HUES6 (cell line): Measurements from ENCODE around the gene EXOC3L2.
"Not testable (repeated sequence)": the region's sequence is repeated elsewhere in the genome, so short reads cannot be mapped to it uniquely, and the experiment has no call there.

Source experiments
- H3K27ac ChIP-seq: 2 replicates; pipeline ENCODE4 v1.7.0; 2013; ENCODE audit warnings: low read depth, mild to moderate bottlenecking, low read length, inconsistent platforms
- H3K27me3 ChIP-seq: 2 replicates; pipeline ENCODE4 v1.6.1; 2013; ENCODE audit warnings: low read length; ENCODE audit not compliant: control insufficient read depth, insufficient read depth
- H3K36me3 ChIP-seq: 2 replicates; pipeline ENCODE4 v1.6.1; 2013; ENCODE audit warnings: low read length; ENCODE audit not compliant: control insufficient read depth, insufficient read depth
- H3K4me1 ChIP-seq: 2 replicates; pipeline ENCODE4 v1.6.1; 2013; ENCODE audit warnings: low read length; ENCODE audit not compliant: control insufficient read depth, insufficient read depth
- H3K4me3 ChIP-seq: 2 replicates; pipeline ENCODE4 v1.5.1; 2013; ENCODE audit warnings: low read depth, low read length
- H3K9ac ChIP-seq: one replicate; pipeline ENCODE4 v1.6.1; 2013; ENCODE audit warnings: mild to moderate bottlenecking, low read length
- H3K9me3 ChIP-seq: 2 replicates; pipeline ENCODE4 v1.6.1; 2013; ENCODE audit warnings: low read depth, low read length; ENCODE audit not compliant: control insufficient read depth, insufficient read depth

EXOC3L2 gene

GRCh38 chr19:45245826-45246225 is 619 bp upstream of the EXOC3L2 start:
- H3K27ac ChIP-seq = no peak overlapping the region
- H3K27me3 ChIP-seq = peaks cover 24% of the 10 kb centered on the region
- no peak overlapping the region for H3K4me3 ChIP-seq
- H3K36me3 ChIP-seq = no peaks in the 10 kb centered on the region
- peaks cover 17% of the 10 kb centered on the region; the same call in 1 of the 2 replicates for H3K4me1 ChIP-seq
- H3K9me3 ChIP-seq = no peaks in the 10 kb centered on the region
- no peak overlapping the region for H3K9ac ChIP-seq

DNA sequence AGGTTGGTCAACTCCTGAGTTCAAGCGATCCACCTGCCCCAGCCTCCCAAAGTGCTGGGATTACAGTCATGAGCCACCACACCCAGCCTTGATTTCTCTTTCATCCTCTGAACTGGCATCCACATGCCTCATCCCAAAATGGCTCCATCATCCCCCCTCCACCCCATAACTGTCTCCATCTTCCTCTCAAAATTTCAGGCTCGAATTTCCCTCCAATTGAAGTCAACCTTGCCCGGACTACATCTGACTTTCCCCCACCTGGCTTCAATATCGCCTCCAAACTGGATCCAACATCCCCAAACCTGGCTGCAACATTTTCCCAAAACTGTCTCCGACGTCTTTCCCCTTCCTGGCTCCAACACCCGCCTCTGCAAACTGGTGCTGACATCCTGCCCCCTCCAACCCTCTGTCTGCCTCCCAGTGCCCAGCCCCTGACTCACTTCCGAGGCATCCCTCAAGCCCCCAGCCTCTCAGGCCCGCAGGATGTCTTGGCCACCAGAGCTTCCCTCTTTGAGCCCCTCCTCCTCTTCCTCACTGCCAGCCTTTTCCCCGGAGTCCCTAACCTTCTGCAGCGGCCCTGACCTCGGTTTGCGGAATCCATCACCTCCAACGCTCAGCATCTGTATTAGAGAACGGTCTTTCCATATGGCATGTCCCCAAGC is 943 bp downstream of the EXOC3L2 start:
- Histone ChIP-seq H3K27me3 (peaks cover 10% of the 10 kb centered on the region), H3K4me3 (no peak overlapping the region; the same call in 1 of the 2 replicates), H3K27ac (no peak overlapping the region)

DNA sequence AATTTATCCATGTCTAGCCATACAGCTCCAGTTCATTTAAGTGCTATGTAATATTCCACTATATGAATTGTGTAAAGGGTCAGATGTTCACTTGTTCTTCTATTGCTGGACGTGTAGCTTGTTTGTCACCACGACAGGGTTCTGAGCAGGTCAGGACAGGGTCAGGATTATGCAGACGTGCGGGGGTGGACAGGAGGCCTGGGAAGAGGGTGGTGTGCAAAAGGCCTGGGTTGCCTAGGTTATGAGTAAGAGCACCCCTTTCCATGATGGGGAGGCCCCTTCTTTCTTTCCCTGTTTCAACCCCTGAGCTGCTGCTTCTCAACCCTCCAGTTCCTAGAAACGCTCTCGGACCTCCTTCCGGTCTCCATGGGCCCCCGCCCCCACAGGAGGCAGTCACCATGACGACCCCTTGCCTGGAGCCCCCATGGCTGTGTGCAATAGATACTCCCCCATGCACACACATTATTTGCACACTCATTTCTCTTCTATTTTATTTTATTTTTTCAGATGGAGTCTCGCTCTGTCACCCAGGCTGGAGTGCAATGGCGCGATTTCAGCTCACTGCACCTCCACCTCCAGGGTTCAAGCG is 2.0 kb downstream of the EXOC3L2 start:
- H3K4me1 ChIP-seq = peaks cover 17% of the 10 kb centered on the region; the same call in 1 of the 2 replicates
- no peak overlapping the region for H3K9ac ChIP-seq
- H3K9me3 ChIP-seq = no peaks in the 10 kb centered on the region
- peaks cover 6% of the 10 kb centered on the region; the same call in 1 of the 2 replicates for H3K27me3 ChIP-seq
- H3K27ac ChIP-seq = no peak overlapping the region
- no peaks in the 10 kb centered on the region for H3K36me3 ChIP-seq
- no peak overlapping the region for H3K4me3 ChIP-seq

More for the DNA sequence above, 943 bp downstream of the EXOC3L2 start:
- peaks cover 17% of the 10 kb centered on the region; the same call in 1 of the 2 replicates for H3K4me1 ChIP-seq
- no peaks in the 10 kb centered on the region for H3K36me3 ChIP-seq
- H3K9ac ChIP-seq = no peak overlapping the region
- H3K9me3 ChIP-seq = no peaks in the 10 kb centered on the region

DNA sequence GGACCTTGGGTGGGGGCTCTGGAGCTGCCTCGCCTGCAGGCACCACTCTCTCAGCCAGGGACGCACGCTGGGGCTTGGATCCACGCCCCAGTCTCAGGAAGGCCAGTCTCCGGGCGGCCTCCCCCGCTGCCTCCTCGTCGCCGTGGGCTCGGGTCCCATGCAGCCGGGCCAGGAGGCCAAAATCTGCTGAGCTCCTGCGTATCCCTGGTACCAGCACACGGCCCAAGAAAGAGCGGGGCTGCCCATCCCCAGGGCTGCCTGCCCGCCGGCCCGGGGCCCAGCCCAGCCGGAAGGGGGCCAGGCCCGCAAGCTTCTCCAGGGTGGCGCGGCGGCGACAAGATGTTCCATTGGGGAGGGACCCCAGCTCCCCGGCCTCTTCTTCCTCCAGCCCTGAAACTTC is 6.7 kb downstream of the EXOC3L2 start:
- H3K9me3 ChIP-seq = no peaks in the 10 kb centered on the region
- H3K27me3 ChIP-seq = peaks cover 36% of the 10 kb centered on the region
- no peak overlapping the region for H3K4me3 ChIP-seq
- no peaks in the 10 kb centered on the region for H3K36me3 ChIP-seq
- no peak overlapping the region for H3K9ac ChIP-seq
- no peak overlapping the region for H3K27ac ChIP-seq
- H3K4me1 ChIP-seq = peaks cover 8% of the 10 kb centered on the region

DNA sequence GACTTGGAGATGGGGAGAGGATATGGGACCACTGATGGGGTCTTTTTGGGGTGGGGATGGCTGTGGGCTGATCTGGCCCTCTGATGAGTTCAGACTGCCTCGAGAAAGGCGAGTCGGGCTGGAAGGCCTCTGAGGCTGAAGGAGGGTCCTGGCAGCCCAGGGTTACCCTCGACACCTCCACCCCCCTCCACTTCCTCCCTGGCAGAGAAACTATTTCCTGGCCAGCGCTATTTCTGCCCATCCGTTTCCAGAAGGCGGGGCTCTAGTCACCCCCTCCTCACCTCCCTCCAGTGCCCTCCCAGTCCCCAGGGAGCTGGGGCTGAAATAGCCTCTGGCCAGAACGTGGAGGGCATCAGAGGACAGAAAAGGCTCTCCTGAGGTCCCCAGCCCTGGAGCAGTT is 9.7 kb downstream of the EXOC3L2 start:
- peaks cover 8% of the 10 kb centered on the region for H3K4me1 ChIP-seq
- H3K9ac ChIP-seq = no peak overlapping the region
- no peaks in the 10 kb centered on the region for H3K9me3 ChIP-seq
- peak overlapping the region; percentile 6; the same call in 1 of the 2 replicates for H3K4me3 ChIP-seq
- H3K36me3 ChIP-seq = no peaks in the 10 kb centered on the region
- no peak overlapping the region for H3K27ac ChIP-seq
- H3K27me3 ChIP-seq = peaks cover 60% of the 10 kb centered on the region

DNA sequence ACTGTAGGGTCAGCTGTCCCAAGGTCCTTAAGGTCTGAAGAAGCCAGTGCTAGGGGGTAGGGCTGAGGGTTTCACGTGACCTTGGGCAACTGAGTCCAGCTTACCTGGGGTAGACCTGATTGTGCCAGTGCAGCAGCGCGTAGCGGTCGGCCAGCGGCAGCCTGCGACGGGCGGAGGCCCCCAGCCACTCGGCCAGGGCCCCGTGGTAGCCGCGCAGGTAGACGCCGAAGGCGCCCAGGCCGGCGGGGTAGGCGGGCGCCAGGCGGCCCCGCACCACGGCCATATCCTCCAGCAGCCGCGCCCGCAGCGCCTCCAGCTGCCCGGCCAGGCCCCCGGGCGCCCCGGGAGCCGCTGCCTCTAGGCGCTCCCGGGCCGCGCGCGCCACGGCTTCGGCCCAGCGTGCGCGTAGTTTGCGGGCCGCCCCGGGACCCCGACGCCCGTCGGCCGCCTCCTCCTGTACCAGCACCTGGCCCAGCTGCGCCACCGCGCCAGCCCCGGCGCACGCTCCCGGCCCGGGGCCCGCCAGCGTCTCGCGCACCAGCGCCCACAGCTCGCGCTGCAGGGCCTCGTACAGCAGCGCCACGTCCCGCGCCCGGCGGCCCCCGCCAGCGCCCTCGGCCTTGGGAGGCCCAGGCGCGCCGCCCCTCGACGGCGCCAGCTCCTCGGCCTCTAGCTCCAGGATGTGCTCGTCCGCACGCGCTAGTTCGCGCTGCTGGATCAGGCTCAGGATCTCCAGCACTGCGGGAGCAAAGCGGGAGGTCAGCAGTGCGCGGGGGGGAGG is 10.9 kb downstream of the EXOC3L2 start:
- Histone ChIP-seq H3K36me3 (no peaks in the 10 kb centered on the region), H3K9me3 (no peaks in the 10 kb centered on the region), H3K27ac (no peak overlapping the region), H3K4me3 (peak overlapping the region; percentile 47; the same call in 1 of the 2 replicates), H3K4me1 (peaks cover 8% of the 10 kb centered on the region), H3K9ac (no peak overlapping the region), H3K27me3 (peaks cover 60% of the 10 kb centered on the region)

DNA sequence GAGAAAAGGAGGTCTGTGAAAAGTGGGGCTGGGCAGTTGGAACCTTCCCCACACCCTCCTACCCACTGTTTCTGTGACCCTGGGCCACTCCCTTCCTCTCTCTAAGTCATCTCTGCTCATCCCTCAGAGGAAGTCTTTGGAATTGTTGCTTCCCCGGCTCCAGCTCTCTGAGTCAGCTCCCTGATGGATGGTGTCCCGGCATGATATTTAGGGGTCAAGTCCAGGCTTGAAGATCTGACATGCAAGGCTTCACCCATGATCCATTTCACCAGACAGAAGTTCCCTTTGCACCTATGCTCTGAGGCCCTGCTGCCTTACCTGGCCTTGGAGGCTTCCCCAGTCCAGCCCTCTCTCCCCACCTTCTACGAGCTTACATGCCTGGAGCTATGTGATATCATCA is 13.3 kb downstream of the EXOC3L2 start:
- Histone ChIP-seq H3K27ac (no peak overlapping the region), H3K4me3 (no peak overlapping the region), H3K4me1 (peaks cover 8% of the 10 kb centered on the region), H3K27me3 (peaks cover 50% of the 10 kb centered on the region), H3K9me3 (no peaks in the 10 kb centered on the region), H3K36me3 (no peaks in the 10 kb centered on the region), H3K9ac (no peak overlapping the region)

- not testable (repeated sequence) for H3K36me3 ChIP-seq, H3K9ac ChIP-seq, H3K9me3 ChIP-seq, H3K4me1 ChIP-seq, H3K27ac ChIP-seq, H3K4me3 ChIP-seq
- H3K27me3 ChIP-seq = peaks cover 31% of the 10 kb centered on the region
Observed at GRCh38 chr19:45229056-45229455, 16.2 kb downstream of the EXOC3L2 start.

DNA sequence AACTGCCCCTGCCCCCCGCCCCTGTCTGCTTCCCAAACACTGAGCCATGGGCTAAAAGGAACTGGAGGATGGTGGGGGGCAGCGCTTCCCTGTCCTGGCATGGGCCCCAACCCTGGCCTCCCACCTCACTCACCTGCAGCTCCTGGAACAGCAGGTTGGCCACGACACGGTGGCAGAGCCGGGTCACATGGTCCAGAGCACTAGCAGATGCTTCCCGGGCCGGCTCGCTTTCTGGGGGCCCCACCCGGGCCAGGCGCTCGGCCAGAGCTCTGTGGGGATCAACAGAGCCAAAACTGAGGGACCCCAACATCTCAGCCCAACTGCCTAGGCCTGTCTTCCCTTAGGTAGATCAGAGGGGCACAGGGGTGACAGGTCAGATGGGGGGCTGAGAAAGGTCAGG is 20.6 kb downstream of the EXOC3L2 start:
- no peak overlapping the region for H3K9ac ChIP-seq
- peaks cover 7% of the 10 kb centered on the region for H3K27me3 ChIP-seq
- H3K4me1 ChIP-seq = no peaks in the 10 kb centered on the region
- no peak overlapping the region for H3K27ac ChIP-seq
- H3K36me3 ChIP-seq = no peaks in the 10 kb centered on the region
- no peak overlapping the region for H3K4me3 ChIP-seq
- H3K9me3 ChIP-seq = no peaks in the 10 kb centered on the region

DNA sequence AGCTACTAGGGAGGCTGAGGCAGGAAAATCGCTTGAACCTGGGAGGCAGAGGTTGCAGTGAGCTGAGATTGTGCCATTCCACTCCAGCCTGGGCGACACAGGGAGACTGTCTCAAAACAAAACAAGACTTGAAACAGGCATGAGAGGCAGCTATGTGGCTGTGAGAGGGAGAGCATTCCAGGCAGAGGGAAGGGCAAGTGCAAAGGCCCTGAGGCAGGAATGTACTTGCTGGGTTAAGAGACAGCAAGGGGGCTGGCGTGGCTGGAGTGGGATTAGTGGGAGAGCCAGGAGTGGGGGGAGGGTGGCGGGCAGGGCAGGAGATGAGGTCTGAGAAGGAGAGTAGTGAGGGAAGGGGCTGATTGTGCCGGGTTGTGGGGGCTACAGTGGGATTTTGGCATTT is 21.3 kb downstream of the EXOC3L2 start:
- no peaks in the 10 kb centered on the region for H3K4me1 ChIP-seq
- no peaks in the 10 kb centered on the region for H3K36me3 ChIP-seq
- H3K4me3 ChIP-seq = no peak overlapping the region
- no peaks in the 10 kb centered on the region for H3K9me3 ChIP-seq
- H3K27ac ChIP-seq = no peak overlapping the region
- peaks cover 12% of the 10 kb centered on the region for H3K27me3 ChIP-seq
- no peak overlapping the region for H3K9ac ChIP-seq

- H3K36me3 ChIP-seq = no peaks in the 10 kb centered on the region
- H3K9ac ChIP-seq = no peak overlapping the region
- peaks cover 5% of the 10 kb centered on the region; the same call in 1 of the 2 replicates for H3K4me1 ChIP-seq
- no peak overlapping the region for H3K4me3 ChIP-seq
- no peak overlapping the region for H3K27ac ChIP-seq
- H3K9me3 ChIP-seq = no peaks in the 10 kb centered on the region
- H3K27me3 ChIP-seq = peaks cover 24% of the 10 kb centered on the region
Observed at GRCh38 chr19:45222724-45223123, 22.5 kb downstream of the EXOC3L2 start.
